ENCODE measurements around the gene UROS.

DNA sequence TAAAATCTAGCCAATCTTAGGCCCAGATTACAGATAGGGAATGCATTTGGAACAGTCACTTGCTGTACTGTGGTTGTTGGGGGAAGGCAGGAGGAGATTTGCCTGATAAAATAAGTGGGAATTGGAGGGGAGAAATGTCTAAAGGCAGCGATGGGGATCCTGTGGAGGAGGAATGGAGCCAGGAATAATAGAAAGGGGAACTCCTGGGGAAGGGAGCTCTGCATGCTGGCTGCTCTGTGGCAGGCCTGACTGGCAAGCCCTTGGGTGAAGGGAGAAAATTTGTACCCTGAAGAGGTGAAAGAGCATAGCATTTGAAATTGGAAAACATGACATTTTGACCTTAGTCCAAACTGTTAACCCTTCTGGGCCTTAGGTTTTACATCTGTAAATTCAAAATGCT lies 61.1 kb downstream of the UROS start:
- no peak for TF ChIP-seq EZH2 (IDR thresholded peaks at IDR 0.05; ENCODE audit: insufficient read depth, poor library complexity, severe bottlenecking)
- TF ChIP-seq EZH2phosphoT487 (IDR thresholded peaks at IDR 0.05; ENCODE audit: insufficient read depth, low read depth): no peak
